ENCODE results near the gene ETV4.

Gene ETV4

DNA sequence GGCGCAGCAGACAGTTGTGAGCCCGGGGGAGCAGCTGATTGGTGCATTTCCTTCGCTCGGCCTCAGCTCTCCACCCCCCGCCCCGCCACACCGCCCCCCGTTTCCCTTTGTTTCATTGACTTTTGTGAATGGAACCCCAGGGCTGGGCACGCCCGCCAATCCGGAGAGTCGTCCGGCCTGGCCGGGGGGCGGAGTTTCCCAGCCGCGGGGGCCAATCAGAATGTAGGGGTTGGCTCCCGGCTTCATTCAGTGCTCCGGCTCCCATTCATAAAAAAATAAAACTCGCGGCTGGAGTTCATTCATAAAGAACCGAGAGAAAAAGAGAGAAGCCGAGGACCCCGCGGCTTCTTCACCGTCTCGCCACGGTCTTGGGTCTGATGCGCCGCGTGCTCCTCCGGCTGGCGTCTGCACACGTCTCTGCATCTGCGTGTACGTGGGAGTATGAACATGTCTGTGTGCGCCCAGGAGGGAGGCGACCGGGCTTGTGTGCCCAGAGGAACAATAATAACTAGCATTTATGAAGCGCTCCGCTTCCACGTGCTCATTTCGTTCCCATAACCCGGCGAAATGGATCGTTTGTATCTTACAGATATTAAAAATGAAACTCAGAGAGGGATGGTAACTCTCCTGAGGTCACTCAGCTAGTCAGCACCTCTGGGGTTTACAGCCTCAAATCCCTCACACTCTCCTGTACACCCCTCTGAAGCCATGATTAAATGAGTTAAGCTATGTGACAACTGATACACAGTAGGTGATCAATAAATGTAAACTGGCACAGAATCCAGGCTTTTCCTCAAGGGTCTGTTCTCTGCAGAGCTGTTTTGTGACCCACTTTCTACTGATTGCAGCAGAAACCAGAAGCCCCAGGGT is at the start of gene ETV4:
Gene ETV4 (minus strand): TSS at position 22 of the 870 bp plus-strand sequence. CDS start 723 bp downstream, outside the sequence.
- DNase-seq (ENCODE audit: low read depth): peak; percentile 93

GRCh38 chr17:43595466-43595865 is 49.3 kb upstream of the ETV4 start:
- no peak for DNase-seq (ENCODE audit: low read depth)

DNA sequence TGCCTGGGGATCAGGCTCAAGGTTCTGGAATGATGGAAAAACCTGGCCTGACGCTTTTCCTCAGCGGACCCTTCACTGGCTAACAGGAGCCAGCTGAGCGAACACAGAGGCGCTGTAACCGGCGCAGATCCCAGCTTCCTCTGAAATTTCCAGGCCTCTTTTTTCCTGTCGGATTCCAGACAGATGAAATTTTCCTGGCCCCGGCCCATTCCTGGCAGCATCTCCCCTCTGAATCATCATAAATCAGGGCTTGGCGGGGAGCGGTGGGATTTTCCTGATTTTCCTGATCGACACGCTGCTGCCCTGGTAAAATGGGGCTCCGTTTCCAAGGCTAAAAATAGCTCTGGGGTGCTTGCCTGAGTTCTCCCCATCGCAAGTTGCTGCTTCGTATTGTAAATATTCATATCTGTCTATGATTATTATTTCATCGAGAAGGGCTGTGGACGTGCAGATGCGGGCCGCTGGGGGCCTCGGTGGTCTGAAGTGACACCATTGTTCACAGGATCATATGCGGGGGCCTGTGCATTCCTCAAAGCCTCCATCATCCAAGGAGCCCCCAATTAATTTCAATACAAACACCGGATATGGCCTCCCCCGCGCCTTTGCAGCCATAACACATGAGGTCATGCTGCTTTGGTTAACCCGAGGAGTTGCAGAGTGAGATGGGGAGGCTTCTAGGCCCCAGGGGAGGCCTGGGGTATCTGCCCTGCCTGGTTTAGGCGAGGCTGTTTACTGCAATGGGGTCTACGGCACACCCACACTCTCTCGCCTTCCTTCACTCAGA is 45.8 kb upstream of the ETV4 start:
- no peak for DNase-seq (ENCODE audit: low read depth)

DNA sequence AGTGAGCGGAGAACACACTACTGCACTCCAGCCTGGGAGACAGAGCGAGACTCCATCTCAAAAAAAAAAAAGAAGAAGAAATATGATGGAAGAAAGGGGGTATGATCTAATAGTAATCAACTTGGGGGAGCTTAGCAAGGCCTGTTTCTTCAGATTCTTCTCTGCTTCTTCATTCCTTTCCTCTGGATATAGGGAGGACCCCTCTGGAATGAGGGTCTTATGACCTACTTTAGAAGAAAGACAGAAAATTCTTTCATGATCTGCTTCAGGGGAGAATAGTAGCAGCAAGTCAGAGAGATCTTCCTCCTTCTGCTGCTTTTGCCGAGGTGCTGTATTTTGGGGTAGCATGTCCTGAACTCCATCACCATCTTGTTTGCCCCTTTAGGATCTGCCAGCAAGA is 44.9 kb upstream of the ETV4 start:
- no peak for DNase-seq (ENCODE audit: low read depth)

- DNase-seq (ENCODE audit: low read depth): no peak
Measured at GRCh38 chr17:43588664-43589435, 42.7 kb upstream of the ETV4 start.

DNA sequence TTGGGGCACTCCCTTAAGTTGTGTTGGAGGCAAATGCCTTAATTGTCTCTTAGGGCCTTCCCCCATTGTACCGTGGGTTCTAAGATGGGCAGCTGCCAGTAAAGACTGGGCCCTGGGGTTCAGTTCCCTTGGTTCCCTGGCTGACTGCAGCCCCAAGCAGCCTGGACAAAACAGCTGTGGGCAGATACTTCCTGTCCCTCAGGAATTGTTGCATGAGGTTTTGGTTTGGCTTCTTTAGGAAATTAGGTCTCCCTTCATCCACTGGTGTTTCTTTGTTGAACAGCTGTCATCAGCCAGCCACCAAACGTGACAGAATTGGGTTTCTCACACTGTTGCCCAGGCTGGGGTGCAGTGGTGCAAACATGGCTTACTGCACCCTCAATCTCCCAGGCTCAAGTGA is 42.0 kb upstream of the ETV4 start:
- no peak for DNase-seq (ENCODE audit: low read depth)

DNA sequence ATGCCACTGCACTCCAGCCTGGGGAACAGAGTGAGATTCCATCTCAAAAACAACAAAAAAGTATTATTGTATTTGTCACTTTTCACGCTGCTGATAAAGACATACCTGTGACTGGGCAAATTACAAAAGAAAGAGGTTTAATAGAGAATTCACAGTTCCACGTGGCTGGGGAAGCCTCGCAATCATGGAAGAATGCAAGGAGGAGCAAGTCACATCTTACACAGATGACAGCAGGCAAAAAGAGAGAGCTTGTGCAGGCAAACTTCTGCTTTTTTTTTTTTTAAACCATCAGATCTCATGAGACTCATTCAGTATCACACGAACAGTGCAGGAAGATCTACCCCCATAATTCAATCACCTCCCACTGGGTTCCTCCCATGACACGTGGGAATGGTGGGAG is 41.5 kb upstream of the ETV4 start:
- no peak for DNase-seq (ENCODE audit: low read depth)

DNA sequence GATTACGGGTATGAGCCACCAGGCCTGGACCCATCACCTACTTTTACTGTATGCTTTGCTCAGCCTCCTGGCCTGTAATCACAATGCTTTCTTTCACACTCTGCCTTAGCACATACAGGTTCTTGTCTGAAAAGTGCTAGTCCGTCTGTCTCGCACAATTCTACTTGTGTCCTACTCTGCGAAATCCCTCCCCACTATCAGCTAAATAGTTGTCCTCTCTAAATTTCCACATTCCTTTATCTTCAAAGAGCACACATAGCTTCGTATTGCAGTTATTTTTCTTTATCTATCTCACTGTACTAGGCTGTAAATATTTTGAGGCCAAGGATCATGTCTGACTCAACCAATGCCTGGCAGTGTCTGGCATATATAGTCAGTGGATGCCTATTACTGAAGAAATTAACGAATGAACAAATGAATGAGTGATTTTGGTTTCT is 38.5 kb upstream of the ETV4 start:
- no peak for DNase-seq (ENCODE audit: low read depth)

DNA sequence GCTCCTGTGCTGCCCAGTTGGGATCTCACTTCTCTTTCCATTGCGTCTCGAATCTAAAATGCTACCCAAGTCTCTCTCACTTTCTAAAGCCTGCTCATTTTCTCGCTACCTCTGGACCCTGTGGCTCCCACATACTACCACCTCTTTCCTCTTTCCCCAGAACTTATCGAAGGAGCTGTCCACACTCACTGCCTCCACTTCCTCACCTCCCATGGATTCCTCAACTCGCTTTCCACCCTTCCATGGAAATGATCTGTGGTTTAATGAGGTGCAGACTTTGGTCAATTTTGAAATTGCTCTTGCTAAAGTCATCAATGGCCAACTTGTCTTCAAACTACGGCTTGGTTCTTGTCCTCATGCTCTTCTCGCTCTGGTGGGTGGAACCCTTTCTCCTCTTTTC is 37.2 kb upstream of the ETV4 start:
- DNase-seq (ENCODE audit: low read depth): no peak

GRCh38 chr17:43581613-43582012 is 35.5 kb upstream of the ETV4 start:
- no peak for DNase-seq (ENCODE audit: low read depth)

- DNase-seq (ENCODE audit: low read depth): no peak
Measured at GRCh38 chr17:43581130-43581529, 35.0 kb upstream of the ETV4 start.

DNA sequence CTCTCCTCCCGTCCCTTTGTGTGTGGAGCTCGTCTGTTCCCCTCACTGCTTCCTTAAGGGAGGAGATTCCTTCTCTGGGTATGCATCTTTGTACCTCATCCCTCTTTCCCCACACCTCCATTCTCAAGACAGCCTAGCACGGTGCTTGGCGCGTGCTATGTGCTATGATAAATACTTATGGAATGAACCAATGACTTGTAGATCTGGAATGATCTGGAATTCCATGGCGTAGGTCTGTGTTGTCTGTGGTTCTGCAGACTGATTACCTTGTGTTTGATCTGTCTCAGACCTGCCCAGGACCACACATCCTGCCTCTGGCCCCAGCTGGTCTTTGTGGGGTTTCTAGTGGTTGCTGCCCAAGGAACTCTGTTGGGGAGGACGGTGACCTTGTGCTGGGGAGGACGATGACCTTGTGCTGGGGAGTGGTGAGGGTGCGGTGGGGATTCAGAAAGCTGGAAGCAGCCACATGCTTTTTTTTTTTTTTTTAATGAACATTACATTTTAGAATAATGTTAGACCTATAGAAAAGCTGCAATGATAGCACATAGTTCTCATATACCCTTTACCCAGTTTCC is 33.5 kb upstream of the ETV4 start:
- DNase-seq (ENCODE audit: low read depth): no peak

DNA sequence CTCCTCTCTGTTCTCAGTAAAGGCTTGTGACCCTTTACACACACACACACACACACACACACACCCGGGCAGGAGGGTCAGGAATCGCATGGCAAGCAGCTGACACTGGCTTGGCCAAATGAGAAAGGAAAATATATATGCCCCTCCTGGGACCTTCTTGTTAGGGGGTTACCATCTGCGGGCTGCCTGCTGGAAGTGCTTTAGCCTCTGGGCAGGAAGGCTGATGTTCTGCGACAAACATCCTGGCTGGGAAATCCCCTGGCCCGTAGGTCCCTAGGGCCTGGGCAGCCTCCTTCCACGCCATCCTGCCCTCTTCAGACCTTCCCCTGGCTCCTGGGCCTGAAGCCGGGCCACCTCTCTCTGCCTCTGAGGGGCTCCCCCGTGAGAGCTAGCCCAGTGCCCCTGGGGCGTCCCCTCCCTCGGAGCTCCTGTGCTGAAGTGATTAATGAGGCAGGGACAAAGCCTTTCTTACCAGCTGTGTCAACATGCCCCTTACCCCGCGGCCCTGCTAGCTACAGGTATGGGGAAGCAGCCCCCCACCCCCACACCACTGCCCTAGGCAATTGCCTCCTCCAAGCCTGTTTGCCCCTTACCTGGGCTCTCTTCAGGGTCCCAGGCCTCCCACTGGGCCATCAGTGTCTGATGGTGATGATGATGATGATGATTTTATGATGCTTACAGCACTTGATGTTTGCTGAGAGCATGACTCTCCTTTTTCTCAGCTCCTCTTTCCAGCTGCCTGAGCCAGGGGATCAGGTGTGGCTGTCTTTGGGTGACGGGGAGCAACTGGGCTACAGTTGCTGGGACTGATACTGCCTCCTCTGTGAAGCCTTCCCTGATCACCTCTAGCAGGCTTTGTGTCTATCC is 32.8 kb upstream of the ETV4 start:
- no peak for DNase-seq (ENCODE audit: low read depth)

GRCh38 chr17:43578404-43578698 is 32.2 kb upstream of the ETV4 start:
- no peak for DNase-seq (ENCODE audit: low read depth)

GRCh38 chr17:43577664-43578403 is 31.7 kb upstream of the ETV4 start:
- no peak for DNase-seq (ENCODE audit: low read depth)

- DNase-seq (ENCODE audit: low read depth): peak; percentile 34
Measured at GRCh38 chr17:43576563-43577229, 30.6 kb upstream of the ETV4 start.

DNA sequence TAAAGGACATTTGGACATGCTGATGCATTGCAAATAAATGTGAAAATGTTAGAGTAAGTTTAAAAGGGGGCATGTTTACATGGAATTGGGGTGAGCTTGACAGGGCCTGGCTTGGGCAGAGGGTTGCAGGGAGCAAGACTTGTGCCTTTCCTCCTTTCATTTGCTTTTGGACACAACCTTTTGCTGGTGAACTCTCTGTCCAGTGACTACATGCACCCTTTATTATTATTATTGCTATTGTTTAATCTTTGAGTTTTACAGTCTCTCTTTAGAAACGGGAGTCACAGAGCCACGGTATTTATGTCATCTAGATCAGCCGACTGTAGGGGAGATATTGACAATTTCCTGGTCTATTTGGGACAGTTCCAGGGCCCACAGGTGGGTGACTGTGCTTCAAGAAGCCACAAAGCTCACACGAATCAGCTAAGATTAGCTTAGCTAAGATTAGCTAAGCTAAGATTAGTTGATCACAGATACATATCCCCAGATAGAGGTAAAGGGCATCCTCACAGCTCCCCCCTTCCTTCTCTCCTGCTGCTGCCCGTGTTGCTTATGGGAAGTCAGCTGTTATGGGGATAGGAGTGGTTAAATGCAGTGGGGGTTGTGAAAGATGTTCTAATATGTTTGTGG is 28.9 kb upstream of the ETV4 start:
- DNase-seq (ENCODE audit: low read depth): no peak

GRCh38 chr17:43574348-43574747 is 28.2 kb upstream of the ETV4 start:
- no peak for DNase-seq (ENCODE audit: low read depth)

GRCh38 chr17:43573579-43574321 is 27.6 kb upstream of the ETV4 start:
- DNase-seq (ENCODE audit: low read depth): no peak
